Measurements from ENCODE around the gene SSR4.

DNA sequence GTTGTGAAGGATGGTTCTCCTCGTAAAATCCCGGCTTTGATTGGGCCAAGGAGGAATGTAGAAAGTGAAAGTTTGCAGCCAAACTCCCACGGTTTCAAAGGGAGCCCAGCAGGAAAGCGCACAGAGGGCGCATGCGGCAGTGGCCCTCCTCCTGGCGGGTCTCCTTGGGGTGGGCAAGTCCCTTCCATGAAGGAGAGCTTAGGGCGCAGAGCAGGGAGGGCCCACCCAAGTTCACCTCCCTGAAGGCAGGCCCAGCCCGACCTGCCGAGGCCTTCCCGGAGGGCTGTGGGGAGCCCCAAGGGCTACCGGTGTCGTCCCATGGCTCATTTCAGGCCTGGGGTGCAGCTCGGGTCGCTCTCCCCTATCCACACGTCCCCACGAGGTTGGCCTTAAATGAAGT, 33.8 kb downstream of the SSR4 start:
- TF ChIP-seq EZH2phosphoT487 (IDR thresholded peaks at IDR 0.05; ENCODE audit: low read length) (no peak), EZH2 (optimal IDR thresholded peaks at IDR 0.05; ENCODE audit: low read depth, low read length) (no peak)
- TF ChIP-seq, protein P1, sequence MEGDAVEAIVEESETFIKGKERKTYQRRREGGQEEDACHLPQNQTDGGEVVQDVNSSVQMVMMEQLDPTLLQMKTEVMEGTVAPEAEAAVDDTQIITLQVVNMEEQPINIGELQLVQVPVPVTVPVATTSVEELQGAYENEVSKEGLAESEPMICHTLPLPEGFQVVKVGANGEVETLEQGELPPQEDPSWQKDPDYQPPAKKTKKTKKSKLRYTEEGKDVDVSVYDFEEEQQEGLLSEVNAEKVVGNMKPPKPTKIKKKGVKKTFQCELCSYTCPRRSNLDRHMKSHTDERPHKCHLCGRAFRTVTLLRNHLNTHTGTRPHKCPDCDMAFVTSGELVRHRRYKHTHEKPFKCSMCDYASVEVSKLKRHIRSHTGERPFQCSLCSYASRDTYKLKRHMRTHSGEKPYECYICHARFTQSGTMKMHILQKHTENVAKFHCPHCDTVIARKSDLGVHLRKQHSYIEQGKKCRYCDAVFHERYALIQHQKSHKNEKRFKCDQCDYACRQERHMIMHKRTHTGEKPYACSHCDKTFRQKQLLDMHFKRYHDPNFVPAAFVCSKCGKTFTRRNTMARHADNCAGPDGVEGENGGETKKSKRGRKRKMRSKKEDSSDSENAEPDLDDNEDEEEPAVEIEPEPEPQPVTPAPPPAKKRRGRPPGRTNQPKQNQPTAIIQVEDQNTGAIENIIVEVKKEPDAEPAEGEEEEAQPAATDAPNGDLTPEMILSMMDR (IDR thresholded peaks at IDR 0.05; ENCODE audit: low read length), result no peak
